ENCODE data around the gene CD82. TPM values are rescaled to one million over a fixed set of nuclear protein-coding genes. Genes with fewer than 3 reads are reported as not detected.

Gene CD82
- total RNA-seq, 3 donors from 2014 or later = 12.0 to 40.4 (median 38.0) TPM

DNA sequence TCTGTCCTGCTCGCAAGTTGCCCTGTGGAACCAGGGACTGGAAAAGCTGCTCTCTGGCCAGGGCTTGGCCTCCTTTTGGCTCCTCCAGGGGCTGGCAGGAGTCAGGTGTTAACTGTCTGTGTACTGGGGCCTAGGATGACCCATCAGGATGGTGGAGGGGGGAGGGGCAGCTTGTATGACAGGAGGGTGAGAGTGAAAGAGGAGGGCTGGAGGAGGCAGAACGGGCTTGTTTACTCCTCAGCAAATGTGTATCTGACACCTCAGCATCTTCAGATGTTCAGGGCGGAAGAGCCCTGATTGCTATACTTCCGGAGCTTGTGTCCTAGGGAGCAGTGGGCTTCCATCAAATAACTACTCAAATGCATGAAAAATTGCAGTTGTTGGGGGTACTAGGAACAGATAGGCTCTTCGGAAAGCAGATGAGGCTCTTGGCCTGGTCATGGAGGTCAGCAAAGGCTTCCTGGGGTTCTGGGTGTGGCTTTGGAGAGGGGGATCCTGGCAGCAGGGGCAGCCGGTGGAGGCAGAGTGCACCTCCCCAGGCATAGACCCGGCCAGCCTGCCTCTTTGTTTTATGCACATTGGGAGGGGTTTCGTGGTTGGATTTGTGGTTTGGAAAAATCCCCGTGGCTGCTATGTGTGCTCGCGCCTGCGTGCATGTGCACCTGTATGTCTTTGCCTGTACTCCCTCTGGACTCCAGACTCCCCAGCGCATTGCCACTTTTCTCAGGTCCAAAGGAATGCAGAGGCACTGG is 31.2 kb downstream of the CD82 start:
- intact Hi-C loops (cut with DNase I; ENCODE audit: low total_unique reads) = no loop called here
- peak overlapping the region in 1 of 3 donors; percentile 19 for H3K4me3 ChIP-seq
- no peaks in the 10 kb centered on the region for H3K9me3 ChIP-seq
- no peak for DNase-seq (ENCODE audit: low spot score in 2 of 2)
- H3K4me1 ChIP-seq = peaks cover 12 to 14% of the 10 kb centered on the region in 2 donors
- TF ChIP-seq POLR2A (IDR thresholded peaks at IDR 0.05) = no peak
- no peak for TF ChIP-seq POLR2AphosphoS5 (IDR thresholded peaks at IDR 0.05)
- no peak for TF ChIP-seq CTCF (IDR thresholded peaks at IDR 0.05)
- no peaks in the 10 kb centered on the region for H3K27me3 ChIP-seq
- peak overlapping the region; percentile 72 to 86 for H3K27ac ChIP-seq
- H3K36me3 ChIP-seq = no peaks in the 10 kb centered on the region

DNA sequence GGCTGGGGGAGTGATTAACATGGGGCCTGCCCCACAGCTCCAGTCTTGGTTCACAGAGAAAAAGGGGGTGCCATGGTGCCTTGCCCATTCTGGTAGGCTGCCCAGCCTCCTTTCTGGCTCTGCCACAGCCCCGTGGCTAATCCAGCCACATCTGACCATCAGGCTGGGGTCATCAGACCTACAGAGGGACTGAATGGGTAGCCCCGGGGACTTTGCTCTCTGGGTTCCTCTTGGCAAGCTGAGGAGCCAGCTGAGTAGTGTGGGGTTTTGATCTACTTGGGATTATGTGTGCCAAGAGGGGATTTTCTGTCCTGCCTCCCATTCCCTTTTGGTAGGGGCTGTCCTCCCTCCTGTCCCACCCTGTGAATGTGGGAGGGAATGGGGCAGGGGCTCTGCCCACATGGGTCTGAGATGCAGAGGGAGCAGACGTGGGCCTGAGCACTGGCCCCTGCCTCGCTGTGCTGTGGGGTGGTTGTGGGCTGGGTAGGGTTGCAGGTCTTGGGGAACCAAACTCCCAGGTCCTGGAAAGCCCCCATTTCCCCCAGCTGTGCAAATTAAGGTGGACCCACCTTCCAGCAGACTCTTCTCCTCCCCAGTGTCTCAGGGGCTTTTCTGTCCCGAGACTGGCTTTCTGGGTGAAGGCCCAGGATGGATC is 32.0 kb downstream of the CD82 start:
- Histone ChIP-seq H3K27ac (peak overlapping the region in 1 of 2 donors; percentile 86), H3K4me1 (peaks cover 12 to 14% of the 10 kb centered on the region in 2 donors), H3K4me3 (no peak overlapping the region), H3K36me3 (no peaks in the 10 kb centered on the region), H3K9me3 (no peaks in the 10 kb centered on the region), H3K27me3 (no peaks in the 10 kb centered on the region)
- no peak for DNase-seq (ENCODE audit: low spot score in 2 of 2)
- intact Hi-C loops (cut with DNase I; ENCODE audit: low total_unique reads) = no loop called here
- TF ChIP-seq CTCF (IDR thresholded peaks at IDR 0.05) (no peak), POLR2AphosphoS5 (IDR thresholded peaks at IDR 0.05) (no peak), POLR2A (IDR thresholded peaks at IDR 0.05) (no peak)

DNA sequence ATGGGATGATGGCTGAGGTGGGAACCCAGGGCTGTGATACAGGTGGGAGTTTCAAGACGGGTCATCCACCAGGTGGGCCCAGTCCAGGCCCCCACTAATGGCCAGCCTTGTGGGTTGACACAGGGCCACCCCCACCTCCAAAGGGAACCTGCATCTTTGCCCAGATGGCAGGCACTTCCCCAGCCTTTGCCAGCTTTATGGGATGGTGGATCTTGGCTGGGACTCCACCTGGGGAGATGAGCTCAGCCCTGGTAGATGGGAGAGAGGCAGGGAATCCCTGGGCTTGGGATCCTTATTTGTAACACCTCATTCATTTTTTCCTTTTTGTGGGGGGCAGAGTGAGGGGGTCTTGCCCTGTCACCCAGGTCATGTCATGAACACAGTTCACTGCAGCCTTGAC is 33.4 kb downstream of the CD82 start:
- no peak for TF ChIP-seq CTCF (IDR thresholded peaks at IDR 0.05)
- TF ChIP-seq POLR2AphosphoS5 (IDR thresholded peaks at IDR 0.05) = no peak
- no peak for TF ChIP-seq POLR2A (IDR thresholded peaks at IDR 0.05)
- Histone ChIP-seq H3K9me3 (no peaks in the 10 kb centered on the region), H3K27me3 (no peaks in the 10 kb centered on the region), H3K4me1 (peaks cover 12 to 14% of the 10 kb centered on the region in 2 donors), H3K36me3 (no peaks in the 10 kb centered on the region), H3K4me3 (no peak overlapping the region), H3K27ac (no peak overlapping the region)
- DNase-seq (ENCODE audit: low spot score in 2 of 2) = no peak
- intact Hi-C loops (cut with DNase I; ENCODE audit: low total_unique reads) = no loop called here

DNA sequence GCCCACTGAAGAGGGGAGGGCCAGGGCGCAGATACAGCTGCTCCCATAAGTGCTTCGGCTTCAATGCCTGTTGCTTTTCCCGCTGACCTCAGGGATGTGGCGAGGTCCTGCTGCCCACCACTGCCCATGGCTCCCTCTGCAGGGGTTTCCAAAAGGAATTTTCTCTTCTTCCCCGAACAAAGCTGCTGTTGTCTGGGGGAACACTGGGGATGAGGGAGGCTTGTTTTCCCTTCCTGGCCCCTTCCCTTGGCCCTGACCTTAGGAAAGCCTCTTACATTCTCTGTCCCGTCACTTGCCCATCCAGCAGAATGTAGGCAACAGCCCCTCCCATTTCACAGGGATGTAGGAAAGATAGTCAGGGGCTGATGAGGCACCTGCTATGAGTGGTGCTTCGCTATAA is 34.8 kb downstream of the CD82 start:
- TF ChIP-seq POLR2A (IDR thresholded peaks at IDR 0.05) (no peak), CTCF (IDR thresholded peaks at IDR 0.05) (no peak), POLR2AphosphoS5 (IDR thresholded peaks at IDR 0.05) (no peak)
- Histone ChIP-seq H3K27ac (no peak overlapping the region), H3K27me3 (no peaks in the 10 kb centered on the region), H3K9me3 (no peaks in the 10 kb centered on the region), H3K36me3 (no peaks in the 10 kb centered on the region), H3K4me3 (no peak overlapping the region), H3K4me1 (peaks cover 12 to 14% of the 10 kb centered on the region in 2 donors)
- intact Hi-C loops (cut with DNase I; ENCODE audit: low total_unique reads) = no loop called here
- DNase-seq (ENCODE audit: low spot score in 2 of 2) = no peak

- intact Hi-C loops (cut with DNase I; ENCODE audit: low total_unique reads) = no loop called here
- Histone ChIP-seq H3K27ac (no peak overlapping the region), H3K4me3 (no peak overlapping the region), H3K36me3 (no peaks in the 10 kb centered on the region), H3K27me3 (no peaks in the 10 kb centered on the region), H3K9me3 (no peaks in the 10 kb centered on the region), H3K4me1 (peaks cover 12 to 13% of the 10 kb centered on the region in 2 donors)
- TF ChIP-seq CTCF (IDR thresholded peaks at IDR 0.05) = no peak
- no peak for TF ChIP-seq POLR2AphosphoS5 (IDR thresholded peaks at IDR 0.05)
- TF ChIP-seq POLR2A (IDR thresholded peaks at IDR 0.05) = no peak
- DNase-seq (ENCODE audit: low spot score in 2 of 2) = no peak
These were observed 35.4 kb downstream of the CD82 start for GRCh38 chr11:44600839-44601383.

Data from breast epithelium (tissue), 4 donors.